GM18507 (cell line): ENCODE data around the gene DUSP28.
A peak's percentile ranks its signal among the peaks of the same experiment; 100 is the strongest.
"Not testable (repeated sequence)": the region's sequence is repeated elsewhere in the genome, so short reads cannot be mapped to it uniquely, and the experiment has no call there.

Experiments used
- DNase-seq: peaks from one replicate; pipeline ENCODE4 v3.0.0; 2011; ENCODE audit warnings: low read depth; ENCODE audit not compliant: insufficient read length; ENCODE audit errors: extremely low spot score
- FAIRE-seq: peaks from 2 replicates; lab custom pipeline; 2011; peaks lifted over from hg19 to GRCh38; lab: Jason Lieb, UNC

Gene DUSP28

GRCh38 chr2:240560084-240560479 is at the start of gene DUSP28:
Gene DUSP28, plus strand, starts transcription at chr2:240560357. Its CDS starts 328 bp downstream, at chr2:240560685.
- peak; percentile 81 for DNase-seq
- peak; percentile 81 for FAIRE-seq

GRCh38 chr2:240510513-240511210 is 49.5 kb upstream of the DUSP28 start:
- no peak for FAIRE-seq
- DNase-seq = no peak

- DNase-seq = no peak
- FAIRE-seq = no peak
Measured at GRCh38 chr2:240511351-240512108, 48.6 kb upstream of the DUSP28 start.

- no peak for DNase-seq
- no peak for FAIRE-seq
Measured at GRCh38 chr2:240512109-240512485, 48.1 kb upstream of the DUSP28 start.

- FAIRE-seq = no peak
- no peak for DNase-seq
Measured at GRCh38 chr2:240512666-240513535, 47.3 kb upstream of the DUSP28 start.

- peak; percentile 85 for DNase-seq
- peak; percentile 94 for FAIRE-seq
Measured at GRCh38 chr2:240513549-240514287, 46.4 kb upstream of the DUSP28 start.

GRCh38 chr2:240514631-240515030 is 45.5 kb upstream of the DUSP28 start:
- DNase-seq (no peak), FAIRE-seq (no peak)

- FAIRE-seq (no peak), DNase-seq (no peak)
Measured at GRCh38 chr2:240517342-240517741, 42.8 kb upstream of the DUSP28 start.

- FAIRE-seq (no peak), DNase-seq (no peak)
Measured at GRCh38 chr2:240518981-240519380, 41.2 kb upstream of the DUSP28 start.

GRCh38 chr2:240519396-240520129 is 40.6 kb upstream of the DUSP28 start:
- no peak for FAIRE-seq
- DNase-seq = no peak

GRCh38 chr2:240520130-240520973 is 39.8 kb upstream of the DUSP28 start:
- FAIRE-seq = no peak

GRCh38 chr2:240520974-240521350 is 39.2 kb upstream of the DUSP28 start:
- DNase-seq (no peak), FAIRE-seq (no peak)

More at GRCh38 chr2:240520130-240520973, 39.8 kb upstream of the DUSP28 start:
- DNase-seq = no peak

GRCh38 chr2:240521885-240522284 is 38.3 kb upstream of the DUSP28 start:
- FAIRE-seq, DNase-seq: not testable (repeated sequence)

- no peak for FAIRE-seq
- DNase-seq = no peak
Measured at GRCh38 chr2:240522406-240522805, 37.8 kb upstream of the DUSP28 start.

- no peak for DNase-seq
- FAIRE-seq = no peak
Measured at GRCh38 chr2:240523451-240524281, 36.5 kb upstream of the DUSP28 start.

- FAIRE-seq (no peak), DNase-seq (no peak)
Measured at GRCh38 chr2:240524963-240525718, 35.0 kb upstream of the DUSP28 start.
